ENCODE measurements around the gene LRRC4C. TPM values are rescaled to one million over a fixed set of nuclear protein-coding genes. Genes with fewer than 3 reads are reported as not detected.
A peak's percentile ranks its signal among the peaks of the same experiment; 100 is the strongest.

Gene LRRC4C
- total RNA-seq, 1 experiment from 2014 or later, result 0.15 TPM

DNA sequence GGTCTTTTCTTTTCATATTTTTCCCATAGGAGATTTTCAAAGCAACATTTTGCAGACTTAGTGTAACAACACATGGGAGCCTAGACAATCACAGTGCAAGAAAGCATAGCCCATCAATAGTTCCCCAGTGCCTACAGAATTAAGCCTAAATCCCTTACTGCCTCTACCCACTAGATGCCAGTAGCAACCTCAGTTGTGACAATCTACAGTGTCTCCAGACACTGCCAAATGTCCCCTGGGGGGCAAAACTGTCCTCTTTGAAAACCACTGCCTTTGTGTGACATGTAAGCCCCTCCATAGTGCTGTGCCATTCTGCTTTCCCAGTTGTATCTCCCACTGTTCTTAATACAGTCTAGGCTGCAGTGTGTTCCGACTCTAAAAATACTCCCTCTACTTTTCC, 1329.0 kb downstream of the LRRC4C start:
- ATAC-seq, result peak; percentile 81

DNA sequence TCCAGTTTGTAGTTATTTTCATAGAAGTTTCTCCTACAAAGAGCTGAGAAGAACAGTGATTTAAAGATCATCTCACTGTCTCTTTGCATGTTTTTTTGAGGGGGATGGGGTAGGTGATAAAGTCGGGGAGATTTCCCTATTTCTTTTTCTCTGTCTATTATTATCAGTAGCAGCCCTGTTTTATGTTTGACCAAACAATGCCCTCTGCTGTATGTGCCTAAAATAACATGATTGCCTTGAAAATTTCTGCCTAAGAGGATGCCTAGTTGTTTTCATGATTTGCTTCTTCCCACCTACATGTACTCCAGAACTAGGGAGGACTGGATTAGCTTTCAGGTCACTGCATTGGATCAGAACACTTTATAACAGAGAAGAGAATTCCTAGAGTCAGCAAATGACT, 1330.2 kb downstream of the LRRC4C start:
- no peaks in the 10 kb centered on the region for H3K27me3 ChIP-seq (ENCODE audit: control insufficient read depth, insufficient read depth, low read length)
- in situ Hi-C loops (cut with HindIII; ENCODE audit: low pct_unique_long_range_greater_than_20kb, low sequenced_read_pairs), result no loop called here
- POLR2A ChIA-PET, result no interaction called here
- H3K36me3 ChIP-seq (ENCODE audit: control insufficient read depth, insufficient read depth, low read length), result no peaks in the 10 kb centered on the region
- no TSS peak for BruUV-seq (replicated peaks)
- CTCF ChIA-PET, result no interaction called here
- no peak for ATAC-seq
- no peaks in the 10 kb centered on the region for H3K9me3 ChIP-seq (ENCODE audit: control insufficient read depth, insufficient read depth, low read depth, low read length)
- no peaks in the 10 kb centered on the region for H3K4me1 ChIP-seq (ENCODE audit: control insufficient read depth, insufficient read depth, low read length)
- DNase-seq (ENCODE audit: low read depth, low spot score), result no peak
- no peak overlapping the region for H3K27ac ChIP-seq (ENCODE audit: low read length)
- no peak overlapping the region for H3K4me3 ChIP-seq (ENCODE audit: low read depth in 2 of 2, low read length in 2 of 2)
- intact Hi-C loops (cut with micrococcal nuclease; ENCODE audit: unreplicated experiment), result no loop called here
- TF ChIP-seq, protein P1, sequence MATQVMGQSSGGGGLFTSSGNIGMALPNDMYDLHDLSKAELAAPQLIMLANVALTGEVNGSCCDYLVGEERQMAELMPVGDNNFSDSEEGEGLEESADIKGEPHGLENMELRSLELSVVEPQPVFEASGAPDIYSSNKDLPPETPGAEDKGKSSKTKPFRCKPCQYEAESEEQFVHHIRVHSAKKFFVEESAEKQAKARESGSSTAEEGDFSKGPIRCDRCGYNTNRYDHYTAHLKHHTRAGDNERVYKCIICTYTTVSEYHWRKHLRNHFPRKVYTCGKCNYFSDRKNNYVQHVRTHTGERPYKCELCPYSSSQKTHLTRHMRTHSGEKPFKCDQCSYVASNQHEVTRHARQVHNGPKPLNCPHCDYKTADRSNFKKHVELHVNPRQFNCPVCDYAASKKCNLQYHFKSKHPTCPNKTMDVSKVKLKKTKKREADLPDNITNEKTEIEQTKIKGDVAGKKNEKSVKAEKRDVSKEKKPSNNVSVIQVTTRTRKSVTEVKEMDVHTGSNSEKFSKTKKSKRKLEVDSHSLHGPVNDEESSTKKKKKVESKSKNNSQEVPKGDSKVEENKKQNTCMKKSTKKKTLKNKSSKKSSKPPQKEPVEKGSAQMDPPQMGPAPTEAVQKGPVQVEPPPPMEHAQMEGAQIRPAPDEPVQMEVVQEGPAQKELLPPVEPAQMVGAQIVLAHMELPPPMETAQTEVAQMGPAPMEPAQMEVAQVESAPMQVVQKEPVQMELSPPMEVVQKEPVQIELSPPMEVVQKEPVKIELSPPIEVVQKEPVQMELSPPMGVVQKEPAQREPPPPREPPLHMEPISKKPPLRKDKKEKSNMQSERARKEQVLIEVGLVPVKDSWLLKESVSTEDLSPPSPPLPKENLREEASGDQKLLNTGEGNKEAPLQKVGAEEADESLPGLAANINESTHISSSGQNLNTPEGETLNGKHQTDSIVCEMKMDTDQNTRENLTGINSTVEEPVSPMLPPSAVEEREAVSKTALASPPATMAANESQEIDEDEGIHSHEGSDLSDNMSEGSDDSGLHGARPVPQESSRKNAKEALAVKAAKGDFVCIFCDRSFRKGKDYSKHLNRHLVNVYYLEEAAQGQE (IDR thresholded peaks at IDR 0.05; ENCODE audit: insufficient read depth in 1 of 2, low read depth in 2 of 2, low read length in 1 of 2), result no peak
- TF ChIP-seq, protein P2, sequence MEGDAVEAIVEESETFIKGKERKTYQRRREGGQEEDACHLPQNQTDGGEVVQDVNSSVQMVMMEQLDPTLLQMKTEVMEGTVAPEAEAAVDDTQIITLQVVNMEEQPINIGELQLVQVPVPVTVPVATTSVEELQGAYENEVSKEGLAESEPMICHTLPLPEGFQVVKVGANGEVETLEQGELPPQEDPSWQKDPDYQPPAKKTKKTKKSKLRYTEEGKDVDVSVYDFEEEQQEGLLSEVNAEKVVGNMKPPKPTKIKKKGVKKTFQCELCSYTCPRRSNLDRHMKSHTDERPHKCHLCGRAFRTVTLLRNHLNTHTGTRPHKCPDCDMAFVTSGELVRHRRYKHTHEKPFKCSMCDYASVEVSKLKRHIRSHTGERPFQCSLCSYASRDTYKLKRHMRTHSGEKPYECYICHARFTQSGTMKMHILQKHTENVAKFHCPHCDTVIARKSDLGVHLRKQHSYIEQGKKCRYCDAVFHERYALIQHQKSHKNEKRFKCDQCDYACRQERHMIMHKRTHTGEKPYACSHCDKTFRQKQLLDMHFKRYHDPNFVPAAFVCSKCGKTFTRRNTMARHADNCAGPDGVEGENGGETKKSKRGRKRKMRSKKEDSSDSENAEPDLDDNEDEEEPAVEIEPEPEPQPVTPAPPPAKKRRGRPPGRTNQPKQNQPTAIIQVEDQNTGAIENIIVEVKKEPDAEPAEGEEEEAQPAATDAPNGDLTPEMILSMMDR (IDR thresholded peaks at IDR 0.05), result peak; percentile 53; the same call in 1 of the 2 replicates

More for the DNA sequence above, 1329.0 kb downstream of the LRRC4C start:
- TF ChIP-seq, protein P2 (IDR thresholded peaks at IDR 0.05), result peak; percentile 51
- TF ChIP-seq, protein P1 (IDR thresholded peaks at IDR 0.05; ENCODE audit: insufficient read depth in 1 of 2, low read depth in 2 of 2, low read length in 1 of 2), result no peak
- no TSS peak for BruUV-seq (replicated peaks)
- in situ Hi-C loops (cut with HindIII; ENCODE audit: low pct_unique_long_range_greater_than_20kb, low sequenced_read_pairs), result no loop called here
- no peaks in the 10 kb centered on the region for H3K36me3 ChIP-seq (ENCODE audit: control insufficient read depth, insufficient read depth, low read length)
- ChIA-PET POLR2A (no interaction called here), CTCF (no interaction called here)
- intact Hi-C loops (cut with micrococcal nuclease; ENCODE audit: unreplicated experiment), result loop anchor here (2.0 kb wide), 1 partner anchor 164 kb away; no protein-coding TSS in a partner anchor
- no peaks in the 10 kb centered on the region for H3K4me1 ChIP-seq (ENCODE audit: control insufficient read depth, insufficient read depth, low read length)
- H3K27me3 ChIP-seq (ENCODE audit: control insufficient read depth, insufficient read depth, low read length), result no peaks in the 10 kb centered on the region
- no peak overlapping the region for H3K27ac ChIP-seq (ENCODE audit: low read length)
- no peak for DNase-seq (ENCODE audit: low read depth, low spot score)
- H3K4me3 ChIP-seq (ENCODE audit: low read depth in 2 of 2, low read length in 2 of 2), result no peak overlapping the region
- no peaks in the 10 kb centered on the region for H3K9me3 ChIP-seq (ENCODE audit: control insufficient read depth, insufficient read depth, low read depth, low read length)

All from Panc1 (cell line).